ENCODE measurements around the gene MX1.

DNA sequence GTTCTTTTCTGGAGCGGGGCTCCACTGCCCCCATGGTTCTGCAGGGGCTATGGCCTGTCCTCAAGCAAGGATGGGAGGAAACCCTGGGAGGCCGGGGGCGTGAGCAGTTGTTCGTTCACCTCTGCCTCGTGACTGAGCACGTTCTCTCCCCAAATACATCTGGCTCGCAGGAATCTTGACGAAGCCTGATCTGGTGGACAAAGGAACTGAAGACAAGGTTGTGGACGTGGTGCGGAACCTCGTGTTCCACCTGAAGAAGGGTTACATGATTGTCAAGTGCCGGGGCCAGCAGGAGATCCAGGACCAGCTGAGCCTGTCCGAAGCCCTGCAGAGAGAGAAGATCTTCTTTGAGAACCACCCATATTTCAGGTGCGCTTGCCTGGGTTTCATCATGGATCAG lies 15.5 kb downstream of the MX1 start:
- TF ChIP-seq EGR1 (IDR thresholded peaks at IDR 0.05; ENCODE audit: low read depth) (no peak), POLR2A (IDR thresholded peaks at IDR 0.05; ENCODE audit: borderline replicate concordance, extremely low read depth, insufficient read depth, insufficient read length) (no peak), ZFX (IDR thresholded peaks at IDR 0.05) (no peak)
- TF ChIP-seq, protein P1, sequence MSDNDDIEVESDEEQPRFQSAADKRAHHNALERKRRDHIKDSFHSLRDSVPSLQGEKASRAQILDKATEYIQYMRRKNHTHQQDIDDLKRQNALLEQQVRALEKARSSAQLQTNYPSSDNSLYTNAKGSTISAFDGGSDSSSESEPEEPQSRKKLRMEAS (IDR thresholded peaks at IDR 0.05) = no peak
- TF ChIP-seq, protein P2, sequence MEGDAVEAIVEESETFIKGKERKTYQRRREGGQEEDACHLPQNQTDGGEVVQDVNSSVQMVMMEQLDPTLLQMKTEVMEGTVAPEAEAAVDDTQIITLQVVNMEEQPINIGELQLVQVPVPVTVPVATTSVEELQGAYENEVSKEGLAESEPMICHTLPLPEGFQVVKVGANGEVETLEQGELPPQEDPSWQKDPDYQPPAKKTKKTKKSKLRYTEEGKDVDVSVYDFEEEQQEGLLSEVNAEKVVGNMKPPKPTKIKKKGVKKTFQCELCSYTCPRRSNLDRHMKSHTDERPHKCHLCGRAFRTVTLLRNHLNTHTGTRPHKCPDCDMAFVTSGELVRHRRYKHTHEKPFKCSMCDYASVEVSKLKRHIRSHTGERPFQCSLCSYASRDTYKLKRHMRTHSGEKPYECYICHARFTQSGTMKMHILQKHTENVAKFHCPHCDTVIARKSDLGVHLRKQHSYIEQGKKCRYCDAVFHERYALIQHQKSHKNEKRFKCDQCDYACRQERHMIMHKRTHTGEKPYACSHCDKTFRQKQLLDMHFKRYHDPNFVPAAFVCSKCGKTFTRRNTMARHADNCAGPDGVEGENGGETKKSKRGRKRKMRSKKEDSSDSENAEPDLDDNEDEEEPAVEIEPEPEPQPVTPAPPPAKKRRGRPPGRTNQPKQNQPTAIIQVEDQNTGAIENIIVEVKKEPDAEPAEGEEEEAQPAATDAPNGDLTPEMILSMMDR (IDR thresholded peaks at IDR 0.05 in 2 of 3, conservative IDR thresholded peaks at IDR 0.05 in 1 of 3; ENCODE audit: borderline replicate concordance in 1 of 3, insufficient read depth in 1 of 3, low read depth in 2 of 3, low read length in 2 of 3) = no peak
